Activated CD8-positive, alpha-beta memory T cell treated with anti-CD3 and anti-CD28 coated beads for 36 hours (primary cell): ENCODE results near the gene APOL6. TPM values are rescaled to one million over a fixed set of nuclear protein-coding genes. Genes with fewer than 3 reads are reported as not detected.
"Not testable (repeated sequence)": the region's sequence is repeated elsewhere in the genome, so short reads cannot be mapped to it uniquely, and the experiment has no call there.

Experiments used
- CTCF ChIA-PET: fragments of 350-600 bp; sonication (Branson Sonifier 250); formaldehyde crosslinking; loops from one replicate; lab custom pipeline; 2021; ENCODE audit warnings: antibody characterized with exemption; lab: Charles Lee
- POLR2A ChIA-PET: fragments of 350-600 bp; sonication (Branson Sonifier 250); formaldehyde crosslinking; loops from one replicate; lab custom pipeline; 2021; ENCODE audit warnings: antibody characterized with exemption; lab: Charles Lee
- total RNA-seq, 2 experiments: library from RNA; stranded (reverse); gene quantifications; one replicate each; pipeline ENCODE4 v1.2.3, GENCODE V29; 2021

Gene APOL6
- total RNA-seq, 2 experiments from 2014 or later: 28.5 to 29.1 TPM

DNA sequence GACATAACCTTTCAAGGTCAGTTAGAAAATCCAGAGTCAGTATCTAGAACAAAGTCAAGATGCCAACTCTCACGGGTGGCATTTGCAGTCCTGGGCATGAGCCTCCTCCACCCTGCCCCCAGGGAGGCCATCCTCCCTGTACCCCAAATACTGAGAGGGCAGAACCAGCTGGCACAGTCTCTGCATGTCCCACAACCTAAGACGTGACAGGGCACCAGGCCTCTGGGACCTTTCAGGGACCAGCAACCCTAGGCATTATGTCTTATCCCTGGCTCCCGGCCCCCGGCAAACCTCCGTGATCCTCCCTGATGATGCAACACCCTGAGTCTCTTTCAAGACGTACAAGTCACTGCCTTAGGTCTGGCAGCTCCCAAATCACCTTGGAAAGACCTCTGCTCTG lies 33.1 kb upstream of the APOL6 start:
- ChIA-PET CTCF (no interaction called here), POLR2A (no interaction called here)

DNA sequence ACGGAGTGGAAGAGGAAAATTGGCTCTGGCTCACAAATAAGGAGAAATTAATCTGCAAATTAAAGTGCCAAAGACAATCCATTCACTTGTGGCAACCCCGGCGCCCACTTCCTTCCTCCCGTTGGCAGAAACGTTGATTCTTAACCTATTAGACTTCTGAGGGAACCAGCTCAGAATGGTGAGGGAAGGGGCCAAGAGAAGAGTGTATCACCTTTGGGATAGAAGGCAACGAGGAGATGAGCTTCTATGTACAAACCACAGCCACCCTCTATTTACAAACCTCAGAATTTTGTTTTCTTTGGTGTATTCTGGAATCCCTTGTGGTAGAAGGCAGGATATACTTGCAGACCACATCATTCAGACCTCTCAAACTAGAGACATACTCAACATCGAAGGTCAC lies 32.2 kb upstream of the APOL6 start:
- ChIA-PET CTCF (interaction anchor here (0.5 to 1.4 kb wide), 6 partner anchors 11 to 508 kb away, joined by 3 to 4 read pairs (median 3); no protein-coding TSS in a partner anchor), POLR2A (no interaction called here)

DNA sequence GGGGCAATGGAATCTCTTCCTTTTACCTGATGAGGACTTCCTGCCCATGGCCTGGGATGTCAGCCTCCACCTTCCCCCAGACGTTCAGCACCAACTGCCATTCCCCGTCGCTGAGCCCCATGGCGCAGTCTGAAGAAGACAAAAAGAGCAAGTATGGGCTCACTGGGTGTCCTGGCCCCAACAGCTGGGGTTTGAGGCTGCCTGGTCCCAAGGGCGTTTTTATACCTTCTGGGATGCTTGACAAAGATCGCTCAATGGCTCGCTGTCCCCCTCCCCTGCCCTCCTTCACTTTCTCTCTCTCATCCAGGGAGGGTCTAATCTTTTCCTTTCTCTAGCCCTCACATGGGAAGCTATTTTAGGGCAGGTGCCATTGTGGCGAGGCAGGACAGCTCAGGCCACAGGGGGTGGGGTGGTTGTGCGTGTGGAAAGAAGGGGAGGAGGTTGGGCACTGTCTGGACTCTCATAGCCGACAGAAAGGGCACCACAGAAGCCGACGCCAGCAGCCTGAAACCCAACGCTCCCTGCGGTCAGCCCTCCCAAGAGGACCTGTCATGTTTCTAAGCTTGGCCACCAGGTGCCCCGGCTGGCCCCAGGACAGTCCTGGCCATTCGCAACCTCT lies 31.0 kb upstream of the APOL6 start, which contains the start of gene MB:
Gene MB (minus strand): TSS at position 193 of the 619 bp plus-strand sequence. CDS start 72 bp downstream, at position 121.
- ChIA-PET CTCF (interaction anchor here (1.4 kb wide), 1 partner anchor 507 kb away, joined by 4 read pairs; no protein-coding TSS in a partner anchor), POLR2A (no interaction called here)

DNA sequence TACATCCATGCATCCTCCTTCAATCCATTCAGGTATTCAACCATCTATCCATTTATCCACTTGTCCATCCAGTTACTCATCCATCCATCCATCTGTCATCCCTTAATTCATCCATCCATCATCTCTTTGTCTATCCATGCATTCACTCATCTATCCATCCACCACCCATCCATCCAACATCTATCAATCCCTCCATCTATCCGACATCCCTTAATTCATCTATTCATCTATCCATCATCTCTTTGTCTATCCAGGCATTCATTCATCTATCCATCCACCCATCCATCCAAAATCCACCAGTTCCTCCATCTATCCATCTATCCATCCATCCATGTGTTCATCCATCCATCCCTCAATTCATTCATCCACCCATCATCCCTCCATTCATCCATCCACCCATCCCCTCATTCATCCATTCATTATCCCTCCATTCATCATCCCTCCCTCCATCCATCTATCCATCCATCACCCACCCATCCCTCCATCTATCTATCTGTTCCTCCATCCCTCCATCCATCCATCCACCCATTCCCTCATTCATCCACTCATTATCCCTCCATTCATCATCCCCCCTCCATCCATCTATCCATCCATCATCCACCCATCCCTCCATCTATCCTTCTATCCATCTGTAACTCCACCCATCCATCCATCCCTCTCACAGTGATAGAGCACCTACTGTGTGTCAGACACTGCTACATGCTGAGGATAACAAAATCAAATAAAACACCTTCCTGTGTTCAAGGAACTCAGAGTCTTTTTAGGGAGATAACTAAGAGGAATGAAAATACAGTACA lies 29.6 kb upstream of the APOL6 start:
- POLR2A ChIA-PET: no interaction called here
- CTCF ChIA-PET: no interaction called here

DNA sequence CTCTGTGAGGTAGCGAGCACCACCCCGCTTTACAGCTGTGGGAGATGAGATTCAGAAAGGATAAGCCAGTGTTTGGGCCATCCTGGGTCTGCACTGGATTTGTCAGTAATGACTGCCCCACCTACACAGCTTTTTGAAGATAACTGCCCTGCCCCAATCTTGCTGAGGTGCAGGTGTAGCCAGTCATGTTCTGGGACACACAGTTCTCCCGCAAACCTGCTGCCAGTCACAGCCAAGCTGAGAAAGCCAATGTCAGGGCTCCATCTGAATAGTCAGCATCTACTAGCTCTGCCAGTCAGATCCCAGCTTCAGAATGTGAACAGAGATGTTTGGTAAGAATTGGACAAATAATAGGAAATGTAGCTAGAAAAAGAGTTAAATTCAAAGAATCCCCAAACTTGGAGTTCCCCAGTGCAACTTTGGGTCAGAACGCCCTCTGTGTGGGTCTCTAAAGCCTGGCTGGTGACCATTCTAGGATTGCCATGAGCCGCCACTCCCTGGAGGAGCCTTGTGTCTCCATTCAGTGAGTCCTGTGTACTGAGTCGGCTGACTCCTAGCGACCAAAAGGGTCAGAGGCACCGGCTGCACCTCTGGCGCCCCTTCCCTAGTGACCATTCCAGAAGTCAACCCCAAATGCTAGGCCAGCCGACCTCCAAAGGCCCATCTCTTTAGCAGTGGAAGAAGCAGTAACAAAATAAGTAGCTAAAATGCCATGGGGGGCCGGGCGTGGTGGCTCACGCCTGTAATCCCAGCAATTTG lies 28.7 kb upstream of the APOL6 start:
- ChIA-PET CTCF (interaction anchor here (0.9 kb wide), 1 partner anchor 16 kb away, joined by 6 read pairs; no protein-coding TSS in a partner anchor), POLR2A (no interaction called here)

DNA sequence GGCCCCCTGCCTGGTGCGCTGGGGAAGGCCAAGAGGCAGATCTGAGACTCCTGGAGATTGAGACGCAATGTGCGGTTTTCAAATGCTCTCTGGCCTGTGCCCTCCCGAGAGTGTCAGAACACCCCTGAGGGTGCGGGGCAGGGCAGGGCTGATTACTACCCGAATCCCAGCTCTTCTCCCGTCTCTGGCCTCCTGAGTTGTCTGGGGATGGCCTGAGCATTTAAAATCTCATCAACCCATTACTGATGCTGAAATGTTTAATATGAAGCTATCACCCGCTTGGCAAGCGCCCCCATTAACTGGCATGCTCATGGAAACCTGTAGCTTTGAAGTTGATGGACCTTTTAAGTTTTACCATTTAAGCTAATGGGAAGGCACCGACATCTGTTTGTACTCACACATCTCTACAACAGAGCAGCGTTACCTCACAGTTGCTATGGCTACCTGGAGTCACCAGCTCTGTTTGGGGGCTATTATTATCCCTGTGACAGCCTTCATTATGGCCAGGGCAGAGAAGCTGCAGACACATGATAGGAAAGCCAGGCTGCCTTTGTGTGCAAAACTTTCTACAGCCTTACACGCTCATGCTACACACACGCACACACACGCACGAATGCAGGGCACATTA lies 27.5 kb upstream of the APOL6 start:
- CTCF ChIA-PET: interaction anchor here (2.0 kb wide), 1 partner anchor 445 kb away, joined by 5 read pairs; no protein-coding TSS in a partner anchor
- POLR2A ChIA-PET: no interaction called here

DNA sequence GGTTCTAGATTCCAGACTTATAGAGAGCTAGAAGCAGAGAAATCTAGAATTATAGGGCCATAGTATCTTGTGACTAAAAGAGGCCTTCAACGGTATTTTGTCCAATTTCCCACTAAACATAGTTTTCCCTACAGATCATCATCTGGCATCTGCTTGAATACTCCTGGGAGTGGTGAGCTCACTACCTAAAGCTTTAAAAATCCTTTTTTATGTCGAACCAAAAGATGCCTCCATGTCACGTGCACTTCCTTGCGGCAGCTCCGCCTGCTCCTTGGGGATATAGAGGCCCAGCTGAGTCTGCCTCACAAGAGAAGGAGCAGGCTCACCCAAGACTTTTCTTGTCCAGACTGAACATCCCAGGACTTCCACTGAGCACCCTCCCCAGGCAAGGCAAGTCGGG lies 26.8 kb upstream of the APOL6 start:
- ChIA-PET POLR2A (no interaction called here), CTCF (interaction anchor here (1.0 to 2.0 kb wide), 2 partner anchors 445 to 497 kb away, joined by 3 to 5 read pairs; no protein-coding TSS in a partner anchor)

DNA sequence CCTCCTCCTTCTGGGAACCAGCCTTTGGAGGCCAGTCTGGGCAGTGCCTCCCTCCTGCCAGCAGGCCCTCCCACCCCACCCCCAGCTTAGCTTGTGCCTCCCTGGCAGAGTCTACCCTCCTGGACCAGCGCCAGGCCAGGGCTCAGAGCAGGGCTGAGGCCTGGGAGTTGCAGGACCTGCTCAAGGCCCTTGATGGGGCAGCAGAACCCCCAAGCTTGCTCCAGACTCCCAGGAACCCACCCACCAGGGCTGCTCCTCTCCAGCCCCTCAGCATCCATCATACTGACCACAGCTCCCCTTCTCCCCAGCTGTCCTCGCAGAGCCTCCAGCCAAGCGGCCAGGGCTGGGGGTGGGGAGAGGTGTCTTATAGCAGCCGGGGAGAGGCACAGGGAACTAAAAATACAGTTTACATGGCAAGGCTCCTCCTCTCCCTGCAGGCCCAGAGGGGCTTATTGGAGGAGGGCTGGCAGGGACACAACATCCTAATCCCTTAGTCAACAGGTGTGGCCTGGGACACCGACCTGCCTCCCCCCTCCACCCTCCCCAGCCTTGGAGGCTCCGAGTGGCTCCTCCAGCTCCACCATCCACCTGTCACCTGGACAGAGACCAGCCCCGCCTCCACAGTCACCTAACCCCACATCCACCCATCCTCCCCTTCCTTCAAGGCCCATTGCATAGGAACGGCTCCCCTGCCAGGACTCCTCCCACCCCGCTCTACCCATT lies 25.9 kb upstream of the APOL6 start:
- ChIA-PET CTCF (interaction anchor here (0.9 to 2.0 kb wide), 3 partner anchors 8 to 496 kb away, joined by 3 to 5 read pairs (median 3); no protein-coding TSS in a partner anchor), POLR2A (no interaction called here)

DNA sequence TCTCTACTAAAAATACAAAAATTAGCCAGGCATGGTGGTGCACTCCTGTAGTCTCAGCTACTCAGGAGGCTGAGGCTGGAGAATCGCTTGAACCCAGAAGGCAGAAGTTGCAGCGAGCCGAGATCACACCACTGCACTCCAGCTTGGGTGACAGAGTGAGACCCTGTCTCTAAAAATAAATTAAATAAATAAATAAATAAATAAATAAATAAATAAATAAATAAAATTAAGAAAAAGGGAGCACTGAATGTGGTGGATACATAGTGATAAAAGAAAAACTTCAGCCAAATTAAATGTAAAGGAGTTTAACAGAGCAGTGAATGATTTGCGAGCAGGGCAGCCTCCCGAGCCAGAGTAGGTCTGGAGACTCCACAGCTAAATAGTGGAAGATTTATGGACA lies 24.4 kb upstream of the APOL6 start:
- CTCF ChIA-PET: interaction anchor here (0.6 to 0.9 kb wide), 2 partner anchors 273 to 406 kb away, joined by 3 read pairs; no protein-coding TSS in a partner anchor
- POLR2A ChIA-PET: not testable (repeated sequence)

DNA sequence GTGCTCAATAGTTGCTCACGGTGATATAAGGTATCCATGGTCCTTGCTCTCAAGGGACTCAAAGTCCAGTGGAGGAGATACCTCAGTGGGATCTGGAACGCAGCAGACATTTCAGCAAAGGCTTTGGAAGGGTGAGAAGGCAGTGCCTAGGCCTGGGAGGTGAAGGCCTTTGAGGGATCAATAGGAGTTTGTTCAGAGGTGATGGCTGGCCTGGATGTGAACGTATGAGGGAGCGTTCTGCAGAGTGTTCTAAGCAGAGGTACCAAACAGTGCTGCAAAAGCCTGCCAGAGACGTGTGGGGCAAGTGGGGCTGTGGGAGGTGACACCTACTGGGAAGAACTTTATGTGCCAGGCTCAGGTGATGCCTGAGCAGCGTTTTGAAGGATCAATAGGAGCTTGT lies 23.7 kb upstream of the APOL6 start:
- POLR2A ChIA-PET: no interaction called here

DNA sequence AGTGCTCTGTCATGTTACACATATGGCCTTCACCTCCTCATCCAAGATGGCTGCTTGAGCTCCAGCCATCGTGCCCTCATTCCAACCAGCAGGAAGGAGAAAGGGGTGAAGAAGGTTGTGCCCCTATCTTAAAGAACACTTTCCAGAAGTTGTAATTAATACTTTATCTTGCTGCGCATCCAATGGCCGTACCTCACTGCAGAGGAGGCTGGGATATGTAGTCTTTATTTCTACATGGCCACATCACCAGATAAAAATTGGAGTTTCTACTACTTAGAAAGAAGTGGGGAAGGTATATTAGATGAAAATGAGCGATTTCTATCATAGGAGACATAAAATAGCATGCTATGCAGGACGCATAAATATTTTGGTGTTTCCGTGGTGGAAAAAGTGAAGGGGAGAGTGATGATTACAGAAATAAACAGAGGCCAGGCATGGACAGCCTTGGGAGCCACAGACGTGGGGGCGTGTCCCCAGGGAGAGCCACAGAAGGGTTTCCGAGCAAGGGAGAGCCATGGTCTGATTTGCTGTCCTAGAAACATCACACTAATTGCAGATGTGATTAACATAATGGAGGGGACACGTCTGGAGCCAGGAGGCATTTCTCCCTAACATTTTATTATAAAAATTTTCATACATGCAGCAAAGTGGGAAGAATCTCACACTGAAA lies 22.3 kb upstream of the APOL6 start:
- CTCF ChIA-PET: interaction anchor here (1.1 to 2.1 kb wide), 2 partner anchors 275 to 440 kb away, joined by 3 to 8 read pairs; no protein-coding TSS in a partner anchor
- POLR2A ChIA-PET: no interaction called here

More for the DNA sequence above, 23.7 kb upstream of the APOL6 start:
- CTCF ChIA-PET: interaction anchor here (0.6 kb wide), 1 partner anchor 405 kb away, joined by 3 read pairs; no protein-coding TSS in a partner anchor

DNA sequence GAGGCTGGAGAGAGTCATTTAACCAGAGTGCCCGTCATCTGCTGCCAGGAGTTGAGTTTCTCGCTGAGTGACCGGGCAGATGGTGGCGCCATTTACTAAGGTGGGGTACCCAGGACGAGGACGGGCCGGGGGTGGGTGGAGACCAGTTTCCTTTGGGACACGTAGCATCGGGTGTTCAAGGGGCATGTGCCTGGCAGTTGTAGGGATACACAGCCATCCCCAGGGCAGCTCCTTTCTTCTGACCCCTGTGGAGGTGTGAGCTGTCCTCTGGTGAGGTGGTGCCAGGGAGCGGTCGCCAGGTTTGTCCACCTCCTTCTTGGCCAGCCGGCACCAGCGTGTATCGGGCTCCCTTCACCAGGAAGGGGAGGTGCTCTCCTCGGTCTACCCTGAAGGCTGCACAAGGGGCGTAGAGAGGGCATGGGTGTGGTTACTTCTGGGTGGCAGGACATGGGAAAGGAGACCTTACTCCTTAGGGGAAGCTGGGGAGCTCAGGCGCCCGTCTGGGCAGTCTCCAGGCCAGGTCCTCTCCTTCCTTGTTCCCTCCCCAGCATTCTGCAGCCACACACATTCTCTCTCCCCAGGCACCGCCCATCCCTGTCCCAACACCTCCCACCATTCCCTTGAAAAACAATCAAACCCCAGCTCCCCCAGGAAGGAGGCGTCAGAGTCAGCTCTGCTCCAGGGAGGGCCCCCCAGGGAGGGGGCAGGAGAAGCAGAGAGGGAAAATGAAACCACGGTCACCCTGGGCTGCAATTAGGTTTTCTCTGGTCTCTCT lies 20.8 kb upstream of the APOL6 start:
- CTCF ChIA-PET: interaction anchor here (0.6 to 2.1 kb wide), 11 partner anchors 12 to 438 kb away, joined by 3 to 8 read pairs (median 3); partner anchors contain the start of gene APOL6
- POLR2A ChIA-PET: interaction anchor here (0.7 kb wide), 1 partner anchor 275 kb away, joined by 4 read pairs; no protein-coding TSS in a partner anchor

DNA sequence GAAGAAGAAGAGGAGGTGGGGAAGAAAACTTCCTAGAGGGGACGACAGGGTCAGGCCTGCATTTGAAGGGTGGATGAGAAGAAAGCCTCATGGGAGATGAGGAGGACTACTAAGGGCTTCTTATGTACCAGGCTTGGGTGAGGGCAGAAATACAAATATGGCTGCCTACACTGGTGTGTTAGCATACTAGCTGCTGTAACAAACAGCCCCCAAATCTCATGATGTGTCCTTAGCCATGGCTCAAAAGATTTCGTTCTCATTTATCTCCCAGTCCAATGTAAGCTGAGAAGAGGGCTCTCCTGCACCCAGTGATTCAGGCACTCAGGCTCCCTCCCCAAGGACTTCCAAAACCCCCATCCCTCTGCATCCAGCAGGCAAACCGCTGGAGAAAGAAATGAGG lies 19.5 kb upstream of the APOL6 start:
- ChIA-PET POLR2A (no interaction called here), CTCF (interaction anchor here (2.0 kb wide), 1 partner anchor 437 kb away, joined by 6 read pairs; no protein-coding TSS in a partner anchor)

DNA sequence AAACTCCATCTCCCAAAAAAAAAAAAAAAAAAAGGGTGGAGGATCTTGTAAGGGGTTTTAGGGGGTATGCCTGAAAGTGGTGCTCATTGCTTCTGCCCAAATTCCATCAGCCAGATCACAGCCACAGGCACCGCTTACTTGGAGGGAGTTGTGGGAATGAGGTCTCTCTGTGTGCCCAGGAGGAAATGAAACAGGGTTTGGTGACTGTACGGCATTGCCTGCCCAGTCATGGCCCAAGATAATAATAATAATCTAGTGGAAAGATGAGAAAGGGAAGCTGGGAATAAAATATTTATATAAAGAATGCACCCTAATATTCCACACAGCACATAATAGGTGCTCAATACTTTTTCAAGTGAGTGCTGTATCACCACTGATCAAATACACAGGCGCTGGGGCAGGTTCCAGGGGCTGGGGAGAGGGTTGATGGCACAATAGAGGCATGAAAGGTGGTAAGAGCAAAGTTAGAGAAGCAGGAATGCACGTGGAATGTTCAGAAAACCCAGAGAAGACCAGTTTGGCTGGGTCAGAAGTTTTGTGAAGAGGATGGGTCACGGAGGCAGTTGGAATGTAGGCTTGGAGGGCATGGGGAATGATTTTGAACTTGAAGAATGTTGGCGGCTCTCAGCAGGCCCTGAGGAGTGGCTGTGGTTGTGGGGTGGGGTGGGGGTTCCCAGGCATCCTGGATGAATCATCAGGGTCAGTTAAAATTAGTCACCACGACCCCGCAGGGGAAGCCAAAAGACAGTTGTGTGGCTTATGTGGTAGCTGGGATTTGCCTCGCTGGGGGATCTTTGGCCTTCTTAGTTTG lies 18.6 kb upstream of the APOL6 start:
- CTCF ChIA-PET: interaction anchor here (0.8 kb wide), 1 partner anchor 50 kb away, joined by 3 read pairs; no protein-coding TSS in a partner anchor
- POLR2A ChIA-PET: no interaction called here

DNA sequence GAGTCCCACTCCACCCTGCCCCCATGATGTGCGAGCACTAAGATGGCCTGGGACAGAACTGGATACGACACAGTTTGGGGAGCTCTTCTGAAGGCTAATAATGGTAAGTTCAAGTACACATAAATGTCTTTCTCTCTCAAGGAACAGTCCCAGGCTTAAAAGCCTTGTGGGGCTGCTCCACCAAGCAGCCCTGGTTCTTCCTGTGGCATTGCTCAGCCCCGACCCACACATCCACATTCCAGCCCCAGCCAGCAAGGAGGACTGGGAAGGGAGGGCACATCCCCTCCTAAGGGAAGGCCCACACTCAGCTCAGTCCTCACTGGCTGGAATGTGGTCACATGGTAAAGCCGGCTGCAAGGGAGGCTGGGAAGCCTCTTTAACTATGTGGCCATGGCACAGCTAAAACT lies 17.9 kb upstream of the APOL6 start:
- ChIA-PET POLR2A (interaction anchor here (0.5 kb wide), 1 partner anchor 940 kb away, joined by 3 read pairs; no protein-coding TSS in a partner anchor), CTCF (interaction anchor here (0.8 kb wide), 1 partner anchor 50 kb away, joined by 3 read pairs; no protein-coding TSS in a partner anchor)
